PC-9 (cell line): ENCODE measurements around the gene KDM4C. TPM values are rescaled to one million over a fixed set of nuclear protein-coding genes. Genes with fewer than 3 reads are reported as not detected.

Experiments used
- BruUV-seq: library from RNA; stranded (reverse); fragments of 400-500 nt; replicated peaks from 2 replicates; lab custom pipeline; 2021; lab: Mats Ljungman, UMichigan
- CTCF ChIA-PET: fragments of 300-600 bp; sonication (Branson Sonifier 250); formaldehyde crosslinking; loops from one replicate; lab custom pipeline; 2022; ENCODE audit warnings: antibody characterized with exemption; lab: Charles Lee
- POLR2A ChIA-PET: fragments of 300-600 bp; sonication (Branson Sonifier 250); formaldehyde crosslinking; loops from one replicate; lab custom pipeline; 2022; ENCODE audit warnings: antibody characterized with exemption; ENCODE audit not compliant: unreplicated experiment; lab: Charles Lee
- DNase-seq, 2 experiments: peaks; one replicate each; pipeline versions ENCODE4 v3.0.0 to v3.0.0-alpha.2; 2015 to 2022; ENCODE audit warnings: mixed read lengths in 1 of 2
- H2AFZ ChIP-seq: fragments of 200-600 bp; sonication (generic); 2 replicates; pipeline ENCODE4 v1.8.1; 2017; ENCODE audit warnings: antibody characterized with exemption
- H3F3A ChIP-seq: fragments of 200-600 bp; sonication (generic); 2 replicates; pipeline ENCODE4 v1.8.1; 2017; ENCODE audit warnings: antibody characterized with exemption, mild to moderate bottlenecking, low read depth; ENCODE audit not compliant: insufficient read depth
- H3K27ac ChIP-seq: fragments of 200-600 bp; sonication (generic); 2 replicates; pipeline ENCODE4 v1.6.1; 2016; ENCODE audit warnings: mixed run types
- H3K27me3 ChIP-seq: fragments of 200-600 bp; sonication (generic); 2 replicates; pipeline ENCODE4 v1.6.1; 2016; ENCODE audit warnings: low read depth, mixed run types; ENCODE audit not compliant: insufficient read depth
- H3K36me3 ChIP-seq: fragments of 200-600 bp; sonication (generic); 2 replicates; pipeline ENCODE4 v1.6.1; 2016; ENCODE audit warnings: low read depth, mixed run types
- H3K4me1 ChIP-seq: fragments of 200-600 bp; sonication (generic); replicated peaks from 2 replicates; pipeline ENCODE4 v1.6.1; 2016; ENCODE audit warnings: mixed run types; ENCODE audit not compliant: insufficient read depth
- H3K4me2 ChIP-seq: fragments of 200-600 bp; sonication (generic); 2 replicates; pipeline ENCODE4 v1.6.1; 2017; ENCODE audit warnings: mixed run types
- H3K4me3 ChIP-seq: fragments of 200-600 bp; sonication (generic); 2 replicates; pipeline ENCODE4 v1.6.1; 2016; ENCODE audit warnings: mixed run types
- H3K79me2 ChIP-seq: fragments of 200-600 bp; sonication (generic); 2 replicates; pipeline ENCODE4 v1.6.1; 2017; ENCODE audit warnings: low read depth, mixed run types
- H3K9me2 ChIP-seq: fragments of 200-600 bp; sonication (generic); 2 replicates; pipeline ENCODE4 v1.8.1; 2017; ENCODE audit warnings: mild to moderate bottlenecking; ENCODE audit not compliant: insufficient read depth
- H3K9me3 ChIP-seq: fragments of 200-600 bp; sonication (generic); 2 replicates; pipeline ENCODE4 v1.8.1; 2016; ENCODE audit warnings: low read depth; ENCODE audit not compliant: insufficient read depth
- H4K20me1 ChIP-seq: fragments of 200-600 bp; sonication (generic); 2 replicates; pipeline ENCODE4 v1.8.1; 2017; ENCODE audit not compliant: insufficient read depth
- CTCF ChIP-seq: fragments of 200-600 bp; sonication (generic); conservative IDR thresholded peaks from 2 replicates; pipeline ENCODE4 v1.6.1; 2017; ENCODE audit warnings: mixed run types, antibody characterized with exemption, mild to moderate bottlenecking, moderate library complexity
- EZH2 ChIP-seq: fragments of 200-600 bp; sonication (generic); IDR thresholded peaks from 2 replicates; pipeline ENCODE4 v1.8.0; 2017; ENCODE audit warnings: antibody characterized with exemption, low read depth
- intact Hi-C: fragments of 100-400 bp; cut with micrococcal nuclease; formaldehyde crosslinking; loops from one replicate; pipeline ENCODE4 v1.10.0; 2022; ENCODE audit not compliant: unreplicated experiment
- total RNA-seq: library from RNA; stranded (reverse); gene quantifications from 2 replicates; pipeline ENCODE4 v1.2.3, GENCODE V29; 2021

KDM4C gene
- total RNA-seq, 1 experiment from 2014 or later = 12.9 TPM

GRCh38 chr9:7196467-7196866 lies 438.7 kb downstream of the KDM4C start:
- no peak overlapping the region for H3K4me3 ChIP-seq
- no peaks in the 10 kb centered on the region for H3K9me2 ChIP-seq
- H3K4me2 ChIP-seq = no peak overlapping the region
- H2AFZ ChIP-seq = no peak overlapping the region
- H3K9me3 ChIP-seq = no peaks in the 10 kb centered on the region
- no peak for DNase-seq
- no peaks in the 10 kb centered on the region for H3K79me2 ChIP-seq
- H3K36me3 ChIP-seq = no peaks in the 10 kb centered on the region
- H3K27me3 ChIP-seq = no peaks in the 10 kb centered on the region
- POLR2A ChIA-PET = no interaction called here
- CTCF ChIA-PET = no interaction called here
- intact Hi-C loops = no loop called here
- no peaks in the 10 kb centered on the region for H4K20me1 ChIP-seq
- H3F3A ChIP-seq = no peaks in the 10 kb centered on the region
- no peaks in the 10 kb centered on the region for H3K4me1 ChIP-seq
- TF ChIP-seq CTCF (no peak), EZH2 (no peak)
- no TSS peak for BruUV-seq
- H3K27ac ChIP-seq = no peak overlapping the region

GRCh38 chr9:7201196-7201595 lies 443.4 kb downstream of the KDM4C start:
- H3K4me3 ChIP-seq = no peak overlapping the region
- H2AFZ ChIP-seq = no peak overlapping the region
- no peaks in the 10 kb centered on the region for H3K36me3 ChIP-seq
- H3K4me1 ChIP-seq = no peaks in the 10 kb centered on the region
- H3K27ac ChIP-seq = no peak overlapping the region
- no peak for TF ChIP-seq EZH2
- no peak for TF ChIP-seq CTCF
- no peaks in the 10 kb centered on the region for H4K20me1 ChIP-seq
- no peaks in the 10 kb centered on the region for H3K9me3 ChIP-seq
- H3K27me3 ChIP-seq = no peaks in the 10 kb centered on the region
- no TSS peak for BruUV-seq
- ChIA-PET POLR2A (no interaction called here), CTCF (no interaction called here)
- no peaks in the 10 kb centered on the region for H3K79me2 ChIP-seq
- H3K9me2 ChIP-seq = no peaks in the 10 kb centered on the region
- intact Hi-C loops = no loop called here
- H3F3A ChIP-seq = no peaks in the 10 kb centered on the region
- no peak for DNase-seq
- no peak overlapping the region for H3K4me2 ChIP-seq

GRCh38 chr9:7205806-7206205 lies 448.0 kb downstream of the KDM4C start:
- intact Hi-C loops = no loop called here
- Histone ChIP-seq H3K79me2 (no peaks in the 10 kb centered on the region), H3K27me3 (no peaks in the 10 kb centered on the region), H3K27ac (no peak overlapping the region), H3K36me3 (no peaks in the 10 kb centered on the region), H3K4me3 (no peak overlapping the region), H3F3A (no peaks in the 10 kb centered on the region), H2AFZ (no peak overlapping the region), H3K9me2 (no peaks in the 10 kb centered on the region), H3K4me2 (no peak overlapping the region), H3K9me3 (no peaks in the 10 kb centered on the region), H3K4me1 (no peaks in the 10 kb centered on the region), H4K20me1 (no peaks in the 10 kb centered on the region)
- BruUV-seq = no TSS peak
- ChIA-PET POLR2A (no interaction called here), CTCF (no interaction called here)
- TF ChIP-seq CTCF = no peak
- TF ChIP-seq EZH2 = no peak
- DNase-seq = no peak
